IMR-90 (cell line): ENCODE measurements around the gene NXPH2. TPM values are rescaled to one million over a fixed set of nuclear protein-coding genes. Genes with fewer than 3 reads are reported as not detected.
A peak's percentile ranks its signal among the peaks of the same experiment; 100 is the strongest.

Experiments used
- ATAC-seq: fragments of 200-7000 bp; cut with Tn5 transposase; 2 replicates; pipeline ENCODE4 v1.9.1; 2020; ENCODE audit warnings: low read depth, mild to moderate bottlenecking, moderate library complexity
- BruUV-seq: library from RNA; stranded (reverse); fragments of 400-500 nt; replicated peaks from 2 replicates; lab custom pipeline; 2021; lab: Mats Ljungman, UMichigan
- CTCF ChIA-PET: fragments of 300-600 bp; formaldehyde crosslinking; extraction: SDS; loops from one replicate; lab custom pipeline; 2021; ENCODE audit warnings: antibody characterized with exemption; lab: Yijun Ruan, JAX
- POLR2A ChIA-PET: fragments of 300-600 bp; sonication (Branson Sonifier 250); formaldehyde crosslinking; loops from one replicate; lab custom pipeline; 2022; ENCODE audit warnings: antibody characterized with exemption; ENCODE audit not compliant: unreplicated experiment; lab: Charles Lee
- DNase-seq: peaks from one replicate; pipeline ENCODE4 v3.0.0; 2013
- H2AFZ ChIP-seq: replicated peaks from 2 replicates; pipeline ENCODE3; 2013; ENCODE audit warnings: low read length, mild to moderate bottlenecking; ENCODE audit not compliant: poor library complexity
- H2AK5ac ChIP-seq: 2 replicates; pipeline ENCODE4 v1.6.1; 2013; ENCODE audit warnings: low read depth, low read length, inconsistent platforms
- H2AK9ac ChIP-seq: replicated peaks from 2 replicates; pipeline ENCODE3; 2013; ENCODE audit warnings: mild to moderate bottlenecking, low read depth, low read length, moderate library complexity; ENCODE audit not compliant: poor library complexity
- H2BK120ac ChIP-seq: 2 replicates; pipeline ENCODE4 v1.6.1; 2013; ENCODE audit warnings: low read depth, low read length, inconsistent platforms
- H2BK15ac ChIP-seq: 3 replicates; pipeline ENCODE4 v1.6.1; 2013; ENCODE audit warnings: low read depth, low read length, inconsistent platforms
- H2BK20ac ChIP-seq: 2 replicates; pipeline ENCODE4 v1.6.1; 2013; ENCODE audit warnings: low read depth, mild to moderate bottlenecking, inconsistent platforms, low read length, moderate library complexity
- H2BK5ac ChIP-seq: 2 replicates; pipeline ENCODE4 v1.6.1; 2013; ENCODE audit warnings: mild to moderate bottlenecking, low read depth, low read length, inconsistent platforms; ENCODE audit not compliant: poor library complexity, severe bottlenecking
- H3K14ac ChIP-seq: replicated peaks from 2 replicates; pipeline ENCODE4 v1.6.1; 2013; ENCODE audit warnings: low read depth, low read length, inconsistent platforms
- H3K18ac ChIP-seq: 2 replicates; pipeline ENCODE4 v1.6.1; 2013; ENCODE audit warnings: low read depth, low read length, control low read depth
- H3K23ac ChIP-seq: 2 replicates; pipeline ENCODE4 v1.6.1; 2013; ENCODE audit warnings: low read depth, low read length, inconsistent platforms
- H3K27ac ChIP-seq: 2 replicates; pipeline ENCODE4 v1.5.1; 2013; ENCODE audit warnings: mild to moderate bottlenecking, control low read depth, low read length; ENCODE audit not compliant: insufficient read depth
- H3K27me3 ChIP-seq: 2 replicates; pipeline ENCODE4 v1.6.1; 2013; ENCODE audit warnings: low read length; ENCODE audit not compliant: control insufficient read depth, insufficient read depth
- H3K36me3 ChIP-seq: 2 replicates; pipeline ENCODE4 v1.6.1; 2013; ENCODE audit warnings: low read length, mixed read lengths; ENCODE audit not compliant: control insufficient read depth, insufficient read depth
- H3K4ac ChIP-seq: 2 replicates; pipeline ENCODE4 v1.6.1; 2013; ENCODE audit warnings: low read depth, low read length, inconsistent platforms
- H3K4me1 ChIP-seq: 2 replicates; pipeline ENCODE4 v1.6.1; 2013; ENCODE audit warnings: low read length, mixed read lengths; ENCODE audit not compliant: control insufficient read depth, insufficient read depth
- H3K4me2 ChIP-seq: 2 replicates; pipeline ENCODE4 v1.6.1; 2013; ENCODE audit warnings: low read depth, mild to moderate bottlenecking, control low read depth, low read length, moderate library complexity
- H3K4me3 ChIP-seq: 2 replicates; pipeline ENCODE4 v1.5.1; 2013; ENCODE audit warnings: low read depth, mild to moderate bottlenecking, control low read depth, low read length, moderate library complexity; ENCODE audit not compliant: insufficient read depth
- H3K56ac ChIP-seq: 2 replicates; pipeline ENCODE4 v1.6.1; 2013; ENCODE audit warnings: low read length, inconsistent platforms; ENCODE audit not compliant: insufficient read depth; ENCODE audit errors: extremely low read depth
- H3K79me1 ChIP-seq, 2 experiments: 2 replicates each; pipeline ENCODE4 v1.6.1; 2013; ENCODE audit warnings: low read length in 2 of 2, inconsistent platforms in 1 of 2, low read depth in 1 of 2
- H3K9ac ChIP-seq: 2 replicates; pipeline ENCODE4 v1.6.1; 2013; ENCODE audit warnings: low read depth, low read length, control low read depth
- H3K9me1 ChIP-seq: 2 replicates; pipeline ENCODE4 v1.6.1; 2013; ENCODE audit warnings: low read length, inconsistent platforms; ENCODE audit not compliant: insufficient read depth
- H3K9me3 ChIP-seq: 2 replicates; pipeline ENCODE4 v1.6.1; 2013; ENCODE audit warnings: low read length; ENCODE audit not compliant: control insufficient read depth, insufficient read depth
- H4K20me1 ChIP-seq: 2 replicates; pipeline ENCODE4 v1.6.1; 2013; ENCODE audit warnings: low read length, inconsistent platforms; ENCODE audit not compliant: insufficient read depth
- H4K5ac ChIP-seq: 2 replicates; pipeline ENCODE4 v1.6.1; 2013; ENCODE audit warnings: mild to moderate bottlenecking, low read depth, low read length, control low read depth
- H4K8ac ChIP-seq, 2 experiments: 2 replicates each; pipeline ENCODE4 v1.6.1; 2013; ENCODE audit warnings: low read depth in 2 of 2, low read length in 2 of 2, control low read depth in 1 of 2, inconsistent platforms in 1 of 2
- H4K91ac ChIP-seq: 2 replicates; pipeline ENCODE4 v1.6.1; 2013; ENCODE audit warnings: low read depth, low read length, inconsistent platforms; ENCODE audit not compliant: insufficient read depth
- CTCF ChIP-seq: conservative IDR thresholded peaks from 2 replicates; pipeline ENCODE4 v1.5.1; 2012; ENCODE audit warnings: mild to moderate bottlenecking, low read depth, low read length, improper control_type of control experiment
- MAFK ChIP-seq: IDR thresholded peaks from 2 replicates; pipeline ENCODE4 v1.6.1; 2012; ENCODE audit warnings: low read depth, low read length, improper control_type of control experiment
- MXI1 ChIP-seq: IDR thresholded peaks from 2 replicates; pipeline ENCODE4 v1.6.1; 2012; ENCODE audit warnings: low read depth, mild to moderate bottlenecking, low read length, moderate library complexity, borderline replicate concordance
- NFE2L2 ChIP-seq: fragments of 150-350 bp; IDR thresholded peaks from 2 replicates; pipeline ENCODE4 v1.6.1; 2016; ENCODE audit warnings: low read depth, mild to moderate bottlenecking, low read length
- WGBS, 2 experiments: methylation state at CpG; one replicate each; pipeline versions ENCODE4 v1.1.5 to v1.1.7; 2013; ENCODE audit warnings: missing lambda C conversion rate in 2 of 2; ENCODE audit not compliant: insufficient read length in 1 of 2; ENCODE audit errors: extremely low coverage in 2 of 2; 5-methylcytosine and 5-hydroxymethylcytosine counted together
- dilution Hi-C: fragments of 300-500 bp; cut with HindIII; formaldehyde crosslinking; loops from one replicate; pipeline ENCODE4 v1.14.3; 2018; ENCODE audit warnings: low sequenced_read_pairs; ENCODE audit not compliant: unreplicated experiment
- in situ Hi-C: fragments of 300-500 bp; cut with MboI; formaldehyde crosslinking; loops from 3 replicates; pipeline ENCODE4 v1.14.3; 2019; ENCODE audit warnings: low sequenced_read_pairs, inconsistent platforms, mixed read lengths
- intact Hi-C: fragments of 100-400 bp; cut with micrococcal nuclease; formaldehyde crosslinking; loops from 2 replicates; pipeline ENCODE4 v1.10.0; 2022
- polyA plus RNA-seq, 3 experiments: library from polyadenylated mRNA; depleted of rRNA; stranded (reverse); fragments of >200 nt; gene quantifications; 2 replicates each; pipeline ENCODE4 v1.2.3, GENCODE V29; 2012; ENCODE audit warnings: low replicate concordance in 1 of 3
- total RNA-seq: library from RNA; depleted of rRNA; stranded (reverse); fragments of >200 nt; gene quantifications from 2 replicates; pipeline ENCODE4 v1.2.3, GENCODE V29; 2012

NXPH2 gene
- total and polyA plus RNA-seq, 2 of the 4 experiments (the other 2 are of a cell fraction), result not detected

GRCh38 chr2:138708682-138709241 lies 71.4 kb downstream of the NXPH2 start:
- Histone ChIP-seq H3K23ac (no peak overlapping the region), H4K91ac (no peak overlapping the region), H3K36me3 (no peaks in the 10 kb centered on the region), H3K9ac (no peak overlapping the region), H3K56ac (no peak overlapping the region), H2BK15ac (no peak overlapping the region), H3K18ac (no peak overlapping the region), H2AK9ac (no peak overlapping the region), H3K4me1 (peaks cover 8% of the 10 kb centered on the region; the same call in 1 of the 2 replicates), H3K4me3 (no peak overlapping the region), H3K9me3 (no peaks in the 10 kb centered on the region), H2BK120ac (no peak overlapping the region; the same call in 1 of the 2 replicates), H3K27ac (no peak overlapping the region), H2BK5ac (no peak overlapping the region), H2BK20ac (no peak overlapping the region), H4K20me1 (no peaks in the 10 kb centered on the region), H3K9me1 (peaks cover 3% of the 10 kb centered on the region; the same call in 1 of the 2 replicates), H2AK5ac (no peak overlapping the region), H4K5ac (no peak overlapping the region), H3K4me2 (peak overlapping the region; percentile 29; the same call in 1 of the 2 replicates), H3K79me1 (no peaks in the 10 kb centered on the region), H3K14ac (no peak overlapping the region), H3K27me3 (no peaks in the 10 kb centered on the region; the same call in 1 of the 2 replicates), H3K4ac (no peak overlapping the region), H4K8ac (no peak overlapping the region), H2AFZ (no peak overlapping the region)
- intact Hi-C loops, result loop anchor here (10.0 kb wide), 1 partner anchor 794 kb away; no protein-coding TSS in a partner anchor
- TF ChIP-seq CTCF (no peak), MXI1 (no peak), MAFK (no peak), NFE2L2 (no peak)
- WGBS, 2 experiments, result 0% methylated on average over 1 of the region's 5 CpGs; no CpG with 5 or more reads in 1 of the 2 experiments
- dilution Hi-C loops, result no loop called here
- ATAC-seq (peak; percentile 16), DNase-seq (peak; percentile 34)
- CTCF ChIA-PET, result interaction anchor here (0.6 to 1.0 kb wide), 2 partner anchors 10 to 63 kb away, joined by 3 to 6 read pairs; no protein-coding TSS in a partner anchor
- no TSS peak for BruUV-seq
- POLR2A ChIA-PET, result no interaction called here
- in situ Hi-C loops, result no loop called here
